Spinal cord (tissue), 10 donors: ENCODE results near the gene NRARP. TPM values are rescaled to one million over a fixed set of nuclear protein-coding genes. Genes with fewer than 3 reads are reported as not detected.
"Not testable (repeated sequence)": the region's sequence is repeated elsewhere in the genome, so short reads cannot be mapped to it uniquely, and the experiment has no call there.

ENCODE experiments used
- DNase-seq, 6 donors: peaks; one replicate each; pipeline versions ENCODE4 v3.0.0 to v3.0.0-alpha.2; 2013 to 2015; ENCODE audit warnings: low spot score in 6 of 6, low read depth in 4 of 6
- H3K27ac ChIP-seq: one replicate; pipeline ENCODE4 v1.5.1; 2013; ENCODE audit warnings: low read depth, low read length, control low read depth
- H3K27me3 ChIP-seq: one replicate; pipeline ENCODE4 v1.6.1; 2013; ENCODE audit warnings: low read length; ENCODE audit not compliant: control insufficient read depth, insufficient read depth
- H3K36me3 ChIP-seq: one replicate; pipeline ENCODE4 v1.6.1; 2013; ENCODE audit warnings: low read length; ENCODE audit not compliant: control insufficient read depth, insufficient read depth
- H3K4me1 ChIP-seq: one replicate; pipeline ENCODE4 v1.6.1; 2013; ENCODE audit warnings: low read length; ENCODE audit not compliant: control insufficient read depth, insufficient read depth
- H3K4me3 ChIP-seq: one replicate; pipeline ENCODE4 v1.5.1; 2013; ENCODE audit warnings: low read depth, low read length, control low read depth
- H3K9me3 ChIP-seq: one replicate; pipeline ENCODE4 v1.6.1; 2013; ENCODE audit warnings: low read length; ENCODE audit not compliant: control insufficient read depth, insufficient read depth
- WGBS: methylation state at CpG from one replicate; pipeline ENCODE4 v1.1.5; 2013; ENCODE audit warnings: missing lambda C conversion rate; ENCODE audit not compliant: insufficient coverage; 5-methylcytosine and 5-hydroxymethylcytosine counted together
- polyA plus RNA-seq, 2 donors: library from polyadenylated mRNA; unstranded; fragments of 120-200 nt; gene quantifications; one replicate each; pipeline ENCODE4 v1.2.1, GENCODE V29; 2013; ENCODE audit not compliant: insufficient read length in 2 of 2
- total RNA-seq, 2 donors: library from RNA; depleted of rRNA in 1 of 2; stranded (reverse); fragments of 120-200 nt in 1 of 2; fragments of >200 nt in 1 of 2; gene quantifications; one replicate each; pipeline versions ENCODE4 v1.2.3 to v1.2.4, GENCODE V29; 2013 to 2014
- donor health status: healthy.

Gene NRARP
- total and polyA plus RNA-seq, 4 donors = 3.2 to 15.8 (median 9.8) TPM

DNA sequence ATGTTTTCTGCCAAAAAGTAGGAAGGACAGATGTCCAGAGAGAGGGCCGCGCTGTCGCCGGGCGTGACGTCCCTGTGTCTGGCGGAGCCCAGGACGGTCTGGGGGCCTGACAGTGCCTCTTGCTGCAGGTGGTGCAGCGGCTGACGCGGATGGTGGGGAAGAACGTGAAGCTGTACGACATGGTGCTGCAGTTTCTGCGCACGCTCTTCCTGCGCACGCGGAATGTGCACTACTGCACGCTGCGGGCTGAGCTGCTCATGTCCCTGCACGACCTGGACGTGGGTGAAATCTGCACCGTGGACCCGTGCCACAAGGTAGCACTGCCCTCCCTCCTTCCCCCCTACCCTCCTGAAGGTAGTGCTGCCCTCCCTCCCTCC is 39.2 kb downstream of the NRARP start:
- peaks cover 4% of the 10 kb centered on the region for H3K4me1 ChIP-seq
- DNase-seq = no peak
- H3K9me3 ChIP-seq = no peaks in the 10 kb centered on the region
- no peak overlapping the region for H3K27ac ChIP-seq
- H3K4me3 ChIP-seq = no peak overlapping the region
- peaks cover 72% of the 10 kb centered on the region for H3K36me3 ChIP-seq
- H3K27me3 ChIP-seq = no peaks in the 10 kb centered on the region
- 94% methylated on average over 23 of the region's 24 CpGs for WGBS

GRCh38 chr9:137262173-137262908 is 39.7 kb downstream of the NRARP start:
- H3K4me1 ChIP-seq, H3K4me3 ChIP-seq, H3K27ac ChIP-seq, H3K27me3 ChIP-seq, H3K9me3 ChIP-seq: not testable (repeated sequence)
- DNase-seq = peak in 1 of 6 donors; percentile 50
- 89% methylated on average over 2 of the region's 15 CpGs for WGBS
- H3K36me3 ChIP-seq = peaks cover 70% of the 10 kb centered on the region

DNA sequence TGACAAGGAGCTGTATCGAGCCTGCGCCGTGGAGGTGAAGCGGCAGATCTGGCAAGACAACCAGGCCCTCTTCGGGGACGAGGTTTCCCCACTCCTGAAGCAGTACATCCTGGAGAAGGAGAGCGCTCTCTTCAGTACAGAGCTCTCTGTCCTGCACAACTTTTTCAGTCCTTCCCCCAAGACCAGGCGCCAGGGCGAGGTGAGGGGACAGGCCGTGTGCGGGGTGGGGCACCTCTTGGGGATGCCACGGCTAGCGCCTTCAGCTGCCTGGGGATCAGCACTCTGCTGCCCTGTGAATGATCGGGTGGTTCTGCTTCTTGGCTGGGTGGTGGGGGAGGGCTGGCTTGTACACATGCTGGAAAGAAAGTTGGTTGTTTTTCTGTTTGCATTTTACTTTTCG is 45.2 kb downstream of the NRARP start:
- no peak overlapping the region for H3K4me3 ChIP-seq
- H3K9me3 ChIP-seq = no peaks in the 10 kb centered on the region
- no peak for DNase-seq
- H3K27me3 ChIP-seq = no peaks in the 10 kb centered on the region
- 93% methylated on average over 13 of the region's 15 CpGs for WGBS
- H3K27ac ChIP-seq = no peak overlapping the region
- H3K4me1 ChIP-seq = peaks cover 30% of the 10 kb centered on the region
- H3K36me3 ChIP-seq = peaks cover 48% of the 10 kb centered on the region

DNA sequence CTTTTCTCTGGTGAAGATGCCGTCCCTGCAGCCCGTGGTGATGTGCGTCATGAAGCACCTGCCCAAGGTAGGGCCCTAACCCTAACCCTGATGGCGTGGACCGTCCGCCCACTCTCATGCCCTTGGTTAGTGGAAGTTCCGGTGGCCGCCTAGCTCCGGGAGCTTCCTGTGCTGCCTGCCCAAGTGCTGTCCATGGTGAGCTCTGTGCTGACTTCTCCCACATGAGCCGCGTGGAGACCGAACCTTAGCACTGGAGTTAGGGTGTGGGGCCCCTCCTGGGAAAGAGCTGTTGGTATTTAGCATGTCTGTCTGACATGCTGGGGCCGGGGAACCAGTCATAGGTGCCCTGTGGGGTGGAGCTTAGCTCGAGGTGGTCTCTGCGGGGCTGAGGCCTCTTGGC is 45.7 kb downstream of the NRARP start:
- Histone ChIP-seq H3K36me3 (peaks cover 43% of the 10 kb centered on the region), H3K9me3 (no peaks in the 10 kb centered on the region)
- 93% methylated on average over 15 of the region's 15 CpGs for WGBS

GRCh38 chr9:137255448-137256114 is 46.5 kb downstream of the NRARP start:
- peaks cover 26% of the 10 kb centered on the region for H3K4me1 ChIP-seq
- DNase-seq = no peak
- peaks cover 42% of the 10 kb centered on the region for H3K36me3 ChIP-seq
- no peak overlapping the region for H3K27ac ChIP-seq
- peak overlapping the region; percentile 56 for H3K4me3 ChIP-seq
- no peaks in the 10 kb centered on the region for H3K9me3 ChIP-seq
- H3K27me3 ChIP-seq = no peaks in the 10 kb centered on the region
- WGBS = 4% methylated on average over 51 of the region's 51 CpGs

More for the DNA sequence above, 45.7 kb downstream of the NRARP start:
- H3K4me1 ChIP-seq = peaks cover 26% of the 10 kb centered on the region
- no peak overlapping the region for H3K27ac ChIP-seq
- no peak for DNase-seq
- H3K27me3 ChIP-seq = no peaks in the 10 kb centered on the region
- peak overlapping the region; percentile 56 for H3K4me3 ChIP-seq

- Histone ChIP-seq H3K4me3 (peak within 1 kb of the TSS; percentile 80), H3K4me1 (peaks cover 26% of the 10 kb centered on the region), H3K27ac (peak within 1 kb of the TSS; percentile 60), H3K27me3 (no peaks in the 10 kb centered on the region), H3K36me3 (peaks cover 42% of the 10 kb centered on the region), H3K9me3 (no peaks in the 10 kb centered on the region)
- peak; percentile 80 to 97 (median 90) for DNase-seq
- under 1% methylated on average over 105 of the region's 105 CpGs for whole genome bisulfite sequencing
Measured at GRCh38 chr9:137254624-137255447, 47.2 kb downstream of the NRARP start, which contains the start of gene NELFB. NELFB (plus strand) TSS chr9:137255327.

GRCh38 chr9:137253717-137254623 is 48.1 kb downstream of the NRARP start:
- Histone ChIP-seq H3K4me1 (peaks cover 26% of the 10 kb centered on the region), H3K36me3 (peaks cover 37% of the 10 kb centered on the region), H3K4me3 (peak overlapping the region; percentile 80), H3K27ac (no peak overlapping the region), H3K9me3 (no peaks in the 10 kb centered on the region), H3K27me3 (no peaks in the 10 kb centered on the region)
- 43% methylated on average over 21 of the region's 21 CpGs for WGBS
- peak in 1 of 6 donors; percentile 12 for DNase-seq

DNA sequence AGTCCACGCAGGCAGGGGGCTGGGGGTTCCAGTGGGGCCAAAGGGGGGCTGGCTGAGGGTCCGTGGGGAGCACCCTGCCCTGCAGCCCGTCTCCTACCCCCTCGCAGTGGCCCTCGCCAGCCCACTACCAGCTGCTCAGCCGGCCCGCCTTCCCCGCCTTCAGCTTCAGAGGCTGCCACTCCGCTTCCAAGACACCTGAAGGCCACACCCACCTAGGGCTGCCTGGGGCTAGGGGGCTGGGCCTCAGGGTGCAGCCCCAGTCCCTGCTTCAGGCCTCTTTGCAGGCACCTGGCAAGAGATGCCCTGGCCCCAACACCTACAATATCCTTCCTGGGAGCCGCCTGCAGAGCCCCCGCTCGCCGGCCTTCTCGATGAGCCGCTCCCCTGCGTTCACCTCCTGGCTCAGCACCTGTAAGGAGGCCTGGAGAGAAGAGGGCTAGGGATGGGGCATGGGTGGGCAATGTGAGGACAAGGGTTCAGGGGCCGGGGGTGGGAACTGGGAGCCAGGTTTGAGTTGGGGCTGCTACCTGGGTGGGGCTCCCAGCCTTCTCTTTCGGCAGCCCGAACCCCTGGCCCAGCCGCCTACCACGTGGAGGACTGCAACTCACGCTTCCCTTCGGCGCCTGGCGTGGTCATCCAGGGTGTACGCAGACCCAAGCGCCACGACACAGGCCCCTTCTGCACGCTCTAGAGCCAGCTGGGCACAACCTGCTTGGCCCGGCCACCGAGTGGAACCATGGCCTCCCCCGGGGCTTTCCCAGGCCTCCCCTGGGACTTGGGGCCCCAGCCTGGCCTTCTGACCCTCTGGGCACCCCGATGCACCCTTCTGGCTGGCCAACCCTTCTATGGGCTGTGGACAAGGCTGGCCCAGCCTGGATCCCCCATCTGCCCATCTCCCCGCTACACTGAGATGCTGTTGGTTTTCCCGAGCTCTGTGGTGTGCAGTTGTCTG is 49.2 kb downstream of the NRARP start:
- no peak for DNase-seq
- H3K4me3 ChIP-seq = no peak overlapping the region
- no peak overlapping the region for H3K27ac ChIP-seq
- H3K36me3 ChIP-seq = peaks cover 28% of the 10 kb centered on the region
- peaks cover 26% of the 10 kb centered on the region for H3K4me1 ChIP-seq
- no peaks in the 10 kb centered on the region for H3K27me3 ChIP-seq
- no peaks in the 10 kb centered on the region for H3K9me3 ChIP-seq
- WGBS = 81% methylated on average over 33 of the region's 35 CpGs
